Left ventricle myocardium inferior (tissue), 1 donor: ENCODE results near the gene TBC1D9. TPM values are rescaled to one million over a fixed set of nuclear protein-coding genes. Genes with fewer than 3 reads are reported as not detected.
"Not testable (repeated sequence)": the region's sequence is repeated elsewhere in the genome, so short reads cannot be mapped to it uniquely, and the experiment has no call there.

ENCODE experiments used
- DNase-seq: peaks from one replicate; pipeline ENCODE4 v3.0.0-alpha.2; 2020
- H3K27ac ChIP-seq: fragments of 200-600 bp; replicated peaks from 2 replicates; pipeline ENCODE4 v1.8.0; 2021
- H3K27me3 ChIP-seq: fragments of 200-600 bp; 2 replicates; pipeline ENCODE4 v1.8.0; 2021; ENCODE audit warnings: low read depth
- H3K36me3 ChIP-seq: fragments of 200-600 bp; 2 replicates; pipeline ENCODE4 v1.8.0; 2021
- H3K4me1 ChIP-seq: fragments of 200-600 bp; 2 replicates; pipeline ENCODE4 v1.8.0; 2021
- H3K4me3 ChIP-seq: fragments of 200-600 bp; 2 replicates; pipeline ENCODE4 v1.8.0; 2021; ENCODE audit warnings: mild to moderate bottlenecking, moderate library complexity
- H3K9me3 ChIP-seq: fragments of 200-600 bp; replicated peaks from 2 replicates; pipeline ENCODE4 v1.8.0; 2021
- CTCF ChIP-seq: fragments of 200-600 bp; IDR thresholded peaks from 2 replicates; pipeline ENCODE4 v1.8.0; 2021; ENCODE audit warnings: antibody characterized with exemption, mild to moderate bottlenecking, borderline replicate concordance
- intact Hi-C: fragments of 100-400 bp; cut with micrococcal nuclease; formaldehyde crosslinking; loops from one replicate; pipeline ENCODE4 v1.11.0; 2022
- total RNA-seq: library from RNA; stranded (reverse); fragmentation: NEBNext Ultra II Directional; extraction: Animal tissue kit (Norgen Biotek cat#: 25700); gene quantifications from one replicate; pipeline ENCODE4 v1.2.1, GENCODE V29; 2021
- donor health status: DM: no; HTN: yes; CAD: no; lungs with severe emphysema.

The TBC1D9 gene
- total RNA-seq, 1 donor from 2014 or later: 11.4 TPM

- no peak for DNase-seq
- H3K9me3 ChIP-seq: peaks cover 23% of the 10 kb centered on the region
- no peak overlapping the region for H3K4me3 ChIP-seq
- no peak overlapping the region for H3K27ac ChIP-seq
- intact Hi-C loops: no loop called here
- H3K36me3 ChIP-seq: no peaks in the 10 kb centered on the region
- H3K4me1 ChIP-seq: peaks cover 61% of the 10 kb centered on the region
- no peaks in the 10 kb centered on the region for H3K27me3 ChIP-seq
- TF ChIP-seq CTCF: no peak
Observed at GRCh38 chr4:140753329-140753728, 2.9 kb downstream of the TBC1D9 start.

- Histone ChIP-seq H3K9me3 (peaks cover 26% of the 10 kb centered on the region), H3K27me3 (no peaks in the 10 kb centered on the region), H3K27ac (no peak overlapping the region), H3K36me3 (no peaks in the 10 kb centered on the region), H3K4me3 (no peak overlapping the region), H3K4me1 (peaks cover 57% of the 10 kb centered on the region)
- TF ChIP-seq CTCF: no peak
- intact Hi-C loops: no loop called here
- DNase-seq: no peak
Observed at GRCh38 chr4:140752291-140753068, 3.7 kb downstream of the TBC1D9 start.

- Histone ChIP-seq H3K4me1 (peaks cover 37% of the 10 kb centered on the region), H3K36me3 (no peaks in the 10 kb centered on the region), H3K4me3 (no peak overlapping the region), H3K27ac (no peak overlapping the region), H3K27me3 (no peaks in the 10 kb centered on the region), H3K9me3 (peaks cover 26% of the 10 kb centered on the region)
- no peak for TF ChIP-seq CTCF
- DNase-seq: no peak
- intact Hi-C loops: no loop called here
Observed at GRCh38 chr4:140750470-140750869, 5.7 kb downstream of the TBC1D9 start.

- intact Hi-C loops: no loop called here
- no peaks in the 10 kb centered on the region for H3K27me3 ChIP-seq
- H3K27ac ChIP-seq: no peak overlapping the region
- H3K4me1 ChIP-seq: peaks cover 28% of the 10 kb centered on the region
- no peaks in the 10 kb centered on the region for H3K36me3 ChIP-seq
- H3K4me3 ChIP-seq: no peak overlapping the region
- DNase-seq: no peak
- H3K9me3 ChIP-seq: peaks cover 26% of the 10 kb centered on the region
- TF ChIP-seq CTCF: no peak
Observed at GRCh38 chr4:140748171-140748570, 8.0 kb downstream of the TBC1D9 start.

- H3K36me3 ChIP-seq, H3K27ac ChIP-seq, H3K27me3 ChIP-seq, DNase-seq, H3K4me3 ChIP-seq, intact Hi-C loops: not testable (repeated sequence)
- Histone ChIP-seq H3K4me1 (peaks cover 30% of the 10 kb centered on the region), H3K9me3 (peaks cover 26% of the 10 kb centered on the region)
Observed at GRCh38 chr4:140746546-140746945, 9.6 kb downstream of the TBC1D9 start.

- Histone ChIP-seq H3K36me3 (no peaks in the 10 kb centered on the region), H3K4me1 (peaks cover 45% of the 10 kb centered on the region), H3K4me3 (no peak overlapping the region), H3K27me3 (no peaks in the 10 kb centered on the region), H3K9me3 (peaks cover 8% of the 10 kb centered on the region), H3K27ac (no peak overlapping the region)
- intact Hi-C loops: no loop called here
- DNase-seq: no peak
- no peak for TF ChIP-seq CTCF
Observed at GRCh38 chr4:140744421-140744820, 11.8 kb downstream of the TBC1D9 start.
